ENCODE results near the gene TMEM107. TPM values are rescaled to one million over a fixed set of nuclear protein-coding genes. Genes with fewer than 3 reads are reported as not detected.

TMEM107 gene
- total and polyA plus RNA-seq, 10 of the 15 experiments (the other 5 are each of a cell fraction or from before 2014, with no cell fraction given): 7.9 to 38.7 (median 22.9) TPM

DNA sequence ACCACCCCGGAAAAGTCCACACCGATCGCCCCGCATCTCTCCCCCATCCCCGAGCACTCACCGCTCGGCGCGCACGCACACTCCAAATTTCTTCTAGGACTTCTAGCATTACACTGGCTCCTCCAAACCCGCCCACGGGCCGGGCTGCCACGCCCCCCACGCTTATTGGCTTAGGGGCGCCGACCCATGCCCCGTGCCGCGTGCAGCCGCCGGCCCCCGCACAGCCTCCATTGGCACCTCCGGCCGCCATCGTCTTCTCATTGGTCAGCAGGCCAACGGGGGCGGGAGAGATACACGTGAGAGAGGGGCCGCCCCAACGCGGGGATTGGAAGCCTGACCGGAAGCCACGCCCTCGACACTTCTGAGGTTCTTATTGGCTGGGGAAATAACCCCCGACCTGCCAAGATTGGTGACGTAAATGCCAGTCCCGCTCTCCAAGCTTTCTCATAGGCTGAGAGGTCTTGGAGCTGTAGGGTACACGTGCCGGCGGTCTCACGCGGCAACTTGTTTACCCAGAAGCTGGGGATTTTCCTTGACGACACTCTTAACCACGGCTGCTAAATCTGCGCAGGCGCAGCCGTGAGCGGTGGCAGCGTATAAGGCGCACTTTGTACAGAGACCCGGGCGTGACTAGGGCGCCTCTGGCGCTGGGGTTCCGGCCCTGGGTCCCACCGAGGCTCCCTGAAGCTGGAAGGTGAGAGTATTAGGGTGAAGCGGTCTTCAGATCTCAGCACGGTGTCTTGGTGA lies 19.8 kb downstream of the TMEM107 start (continued):
- peak; percentile 0 to 53; a peak in 3 of 4 replicates for TF ChIP-seq EP300 (IDR thresholded peaks at IDR 0.05; ENCODE audit: borderline replicate concordance in 1 of 2, control insufficient read depth in 1 of 2, low read depth in 2 of 2, low read length in 2 of 2)
- TF ChIP-seq, protein P1, sequence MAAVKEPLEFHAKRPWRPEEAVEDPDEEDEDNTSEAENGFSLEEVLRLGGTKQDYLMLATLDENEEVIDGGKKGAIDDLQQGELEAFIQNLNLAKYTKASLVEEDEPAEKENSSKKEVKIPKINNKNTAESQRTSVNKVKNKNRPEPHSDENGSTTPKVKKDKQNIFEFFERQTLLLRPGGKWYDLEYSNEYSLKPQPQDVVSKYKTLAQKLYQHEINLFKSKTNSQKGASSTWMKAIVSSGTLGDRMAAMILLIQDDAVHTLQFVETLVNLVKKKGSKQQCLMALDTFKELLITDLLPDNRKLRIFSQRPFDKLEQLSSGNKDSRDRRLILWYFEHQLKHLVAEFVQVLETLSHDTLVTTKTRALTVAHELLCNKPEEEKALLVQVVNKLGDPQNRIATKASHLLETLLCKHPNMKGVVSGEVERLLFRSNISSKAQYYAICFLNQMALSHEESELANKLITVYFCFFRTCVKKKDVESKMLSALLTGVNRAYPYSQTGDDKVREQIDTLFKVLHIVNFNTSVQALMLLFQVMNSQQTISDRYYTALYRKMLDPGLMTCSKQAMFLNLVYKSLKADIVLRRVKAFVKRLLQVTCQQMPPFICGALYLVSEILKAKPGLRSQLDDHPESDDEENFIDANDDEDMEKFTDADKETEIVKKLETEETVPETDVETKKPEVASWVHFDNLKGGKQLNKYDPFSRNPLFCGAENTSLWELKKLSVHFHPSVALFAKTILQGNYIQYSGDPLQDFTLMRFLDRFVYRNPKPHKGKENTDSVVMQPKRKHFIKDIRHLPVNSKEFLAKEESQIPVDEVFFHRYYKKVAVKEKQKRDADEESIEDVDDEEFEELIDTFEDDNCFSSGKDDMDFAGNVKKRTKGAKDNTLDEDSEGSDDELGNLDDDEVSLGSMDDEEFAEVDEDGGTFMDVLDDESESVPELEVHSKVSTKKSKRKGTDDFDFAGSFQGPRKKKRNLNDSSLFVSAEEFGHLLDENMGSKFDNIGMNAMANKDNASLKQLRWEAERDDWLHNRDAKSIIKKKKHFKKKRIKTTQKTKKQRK (IDR thresholded peaks at IDR 0.05; ENCODE audit: low read depth, low read length): peak; percentile 77
- TF ChIP-seq, protein P2, sequence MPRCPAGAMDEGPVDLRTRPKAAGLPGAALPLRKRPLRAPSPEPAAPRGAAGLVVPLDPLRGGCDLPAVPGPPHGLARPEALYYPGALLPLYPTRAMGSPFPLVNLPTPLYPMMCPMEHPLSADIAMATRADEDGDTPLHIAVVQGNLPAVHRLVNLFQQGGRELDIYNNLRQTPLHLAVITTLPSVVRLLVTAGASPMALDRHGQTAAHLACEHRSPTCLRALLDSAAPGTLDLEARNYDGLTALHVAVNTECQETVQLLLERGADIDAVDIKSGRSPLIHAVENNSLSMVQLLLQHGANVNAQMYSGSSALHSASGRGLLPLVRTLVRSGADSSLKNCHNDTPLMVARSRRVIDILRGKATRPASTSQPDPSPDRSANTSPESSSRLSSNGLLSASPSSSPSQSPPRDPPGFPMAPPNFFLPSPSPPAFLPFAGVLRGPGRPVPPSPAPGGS (IDR thresholded peaks at IDR 0.05; ENCODE audit: borderline replicate concordance, insufficient read depth, low read depth, low read length, poor library complexity, severe bottlenecking): no peak
- peak; percentile 80 for TF ChIP-seq RFX5 (IDR thresholded peaks at IDR 0.05; ENCODE audit: low read depth, low read length)
- peak; percentile 99 for TF ChIP-seq NFYB (IDR thresholded peaks at IDR 0.05; ENCODE audit: insufficient read depth, low read depth, low read length)
- peak; percentile 64 for TF ChIP-seq IKZF1 (conservative IDR thresholded peaks at IDR 0.05)
- no peak for TF ChIP-seq SMC3 (IDR thresholded peaks at IDR 0.05; ENCODE audit: borderline replicate concordance, low read length)
- TF ChIP-seq NFYA (IDR thresholded peaks at IDR 0.05; ENCODE audit: borderline replicate concordance, low read depth, low read length): peak; percentile 84
- 0 out of 2 replicates have a peak, but pooled peaks have one; percentile 36 for TF ChIP-seq TCF12 (IDR thresholded peaks at IDR 0.05; ENCODE audit: low read depth, low read length)
- TF ChIP-seq POLR2A (IDR thresholded peaks at IDR 0.05; ENCODE audit: low read depth, low read length): peak; percentile 87
- TF ChIP-seq CREB1 (IDR thresholded peaks at IDR 0.05; ENCODE audit: low read depth): peak; percentile 93
- no peak for TF ChIP-seq SMAD1 (IDR thresholded peaks at IDR 0.05; ENCODE audit: low read depth, partially characterized antibody)
- peak; percentile 82; the same call in 1 of the 2 replicates for TF ChIP-seq GABPA (IDR thresholded peaks at IDR 0.05; ENCODE audit: low read depth)
- TF ChIP-seq YY1 (IDR thresholded peaks at IDR 0.05; ENCODE audit: low read depth, low read length): peak; percentile 84
- TF ChIP-seq RAD21 (IDR thresholded peaks at IDR 0.05; ENCODE audit: insufficient read depth, low read depth, low read length): no peak
- peak; percentile 84 for TF ChIP-seq FOS (IDR thresholded peaks at IDR 0.05; ENCODE audit: borderline replicate concordance, extremely low read depth, insufficient read length)
- TF ChIP-seq, protein P3, sequence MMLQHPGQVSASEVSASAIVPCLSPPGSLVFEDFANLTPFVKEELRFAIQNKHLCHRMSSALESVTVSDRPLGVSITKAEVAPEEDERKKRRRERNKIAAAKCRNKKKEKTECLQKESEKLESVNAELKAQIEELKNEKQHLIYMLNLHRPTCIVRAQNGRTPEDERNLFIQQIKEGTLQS (IDR thresholded peaks at IDR 0.05; ENCODE audit: borderline replicate concordance, extremely low read depth, low read depth, low read length): no peak
- TF ChIP-seq HDAC6 (IDR thresholded peaks at IDR 0.05; ENCODE audit: unreplicated experiment): peak; percentile 83
- TF ChIP-seq NBN (IDR thresholded peaks at IDR 0.05): peak; percentile 97
- TF ChIP-seq TBL1XR1 (IDR thresholded peaks at IDR 0.05; ENCODE audit: low read depth, low read length): peak; percentile 42; the same call in 1 of the 2 replicates
- peak; percentile 63; the same call in 1 of the 2 replicates for TF ChIP-seq HCFC1 (IDR thresholded peaks at IDR 0.05; ENCODE audit: low read length)
- no peak for TF ChIP-seq GATAD2B (conservative IDR thresholded peaks at IDR 0.05; ENCODE audit: low read depth)
- peak; percentile 64 for TF ChIP-seq CBFB (IDR thresholded peaks at IDR 0.05; ENCODE audit: low read depth)
- no peak; the same call in none of the 2 replicates for TF ChIP-seq SIN3A (IDR thresholded peaks at IDR 0.05; ENCODE audit: low read depth, low read length)
- TF ChIP-seq ETV6 (conservative IDR thresholded peaks at IDR 0.05 in 1 of 2, IDR thresholded peaks at IDR 0.05 in 1 of 2; ENCODE audit: borderline replicate concordance in 1 of 2, low read depth in 1 of 2): no peak
